ENCODE measurements around the gene ATF3. TPM values are rescaled to one million over a fixed set of nuclear protein-coding genes. Genes with fewer than 3 reads are reported as not detected.

Gene ATF3
- total RNA-seq, 1 donor from 2014 or later = 8.1 TPM

Other genes with a start within 250 kb of the ATF3 start
- gene PACC1, start 193.9 kb upstream of the ATF3 start, total RNA-seq = 14.3 and 15.6 TPM in 2 replicates
- 26.5 and 27.0 TPM in 2 replicates for gene NENF, start 175.8 kb upstream of the ATF3 start, total RNA-seq
- gene BATF3, start 91.1 kb downstream of the ATF3 start, total RNA-seq = 35.3 and 37.3 TPM in 2 replicates
- gene NSL1, start 183.0 kb downstream of the ATF3 start, total RNA-seq = 39.2 and 40.8 TPM in 2 replicates
- gene TATDN3, start 183.1 kb downstream of the ATF3 start, total RNA-seq = 14.4 and 17.3 TPM in 2 replicates
- gene SPATA45, start 238.9 kb downstream of the ATF3 start, total RNA-seq = not detected in 2 replicates
- 14.6 and 17.6 TPM in 2 replicates for gene FLVCR1, start 249.5 kb downstream of the ATF3 start, total RNA-seq

All from T-helper 2 cell treated with Interferon-gamma antibody and Interleukin-4, amounts not matched to agents 100 ng/mL and 5 ng/mL, for 36 hours (primary cell).